Renal cortical epithelial cell (primary cell): ENCODE results near the gene DTNBP1. TPM values are rescaled to one million over a fixed set of nuclear protein-coding genes. Genes with fewer than 3 reads are reported as not detected.

Experiments used
- DNase-seq: peaks from one replicate; pipeline ENCODE4 v3.0.0-alpha.2; 2011; ENCODE audit warnings: low read depth
- total RNA-seq: library from RNA; depleted of rRNA; stranded (reverse); fragments of >200 nt; gene quantifications from 2 replicates; pipeline ENCODE4 v1.2.3, GENCODE V29; 2014

Gene DTNBP1
- total RNA-seq, 1 donor from 2014 or later, result 15.1 TPM

DNA sequence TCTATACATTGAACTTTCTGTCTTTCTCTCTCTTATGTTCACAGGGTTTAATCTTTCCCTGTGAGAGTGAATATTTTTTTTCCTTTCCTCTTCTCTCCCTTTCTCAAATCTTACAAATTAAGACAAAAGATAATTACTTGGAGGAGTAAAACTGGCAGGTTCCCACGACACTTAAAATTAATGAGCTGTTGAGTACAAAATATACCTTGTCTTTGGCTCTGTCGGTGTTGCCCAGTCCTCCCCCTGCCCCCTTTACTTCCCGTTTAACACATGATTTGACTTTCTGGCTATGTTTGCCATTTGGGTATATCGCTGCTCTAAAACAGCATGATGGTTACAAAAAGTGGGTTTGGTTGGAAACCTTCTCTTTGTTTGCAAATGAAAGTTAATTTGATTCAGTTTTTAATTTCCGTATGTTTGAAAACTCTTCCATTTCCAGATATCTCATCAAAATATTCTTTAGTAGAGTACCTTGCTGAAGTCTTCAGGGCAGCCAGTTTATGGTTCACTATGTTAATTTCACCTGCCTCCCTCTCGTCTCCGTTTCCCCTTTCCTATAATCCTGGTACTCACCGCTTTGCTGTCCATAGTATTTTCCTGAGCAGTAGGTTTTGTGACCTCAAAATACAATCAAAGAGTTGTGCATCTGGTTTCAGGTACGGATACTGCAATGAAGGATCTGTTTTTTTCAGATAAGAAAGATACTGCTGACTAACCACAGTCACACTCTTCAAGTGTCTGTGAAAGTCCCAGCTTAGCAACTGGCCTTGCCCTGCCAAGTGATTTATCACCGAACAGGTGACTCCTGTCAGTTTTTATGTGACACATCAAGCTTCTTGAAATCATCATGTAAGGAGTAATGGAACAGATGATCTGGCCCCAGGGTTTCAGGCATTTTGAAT lies 181.2 kb downstream of the DTNBP1 start:
- DNase-seq, result peak; percentile 38

DNA sequence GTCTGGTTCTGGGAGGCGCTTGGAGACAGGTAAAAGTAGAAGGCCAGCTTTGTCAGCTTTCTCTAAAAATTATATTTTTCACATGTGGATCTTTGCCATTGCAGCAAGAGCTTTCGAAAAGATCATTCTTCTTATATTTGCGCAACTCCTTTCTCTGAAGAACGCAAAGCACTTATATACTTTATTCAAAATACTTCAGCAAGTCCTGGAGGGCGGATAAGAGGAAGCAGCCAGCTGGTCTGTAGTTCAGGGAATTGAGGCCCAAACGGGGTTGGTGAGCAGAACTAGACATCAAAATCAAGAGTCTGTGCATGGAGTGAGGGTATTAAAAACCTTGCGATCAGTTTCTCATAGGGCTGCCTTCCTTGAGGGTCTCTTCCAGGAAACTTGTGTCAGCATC lies 182.3 kb downstream of the DTNBP1 start:
- no peak for DNase-seq

DNA sequence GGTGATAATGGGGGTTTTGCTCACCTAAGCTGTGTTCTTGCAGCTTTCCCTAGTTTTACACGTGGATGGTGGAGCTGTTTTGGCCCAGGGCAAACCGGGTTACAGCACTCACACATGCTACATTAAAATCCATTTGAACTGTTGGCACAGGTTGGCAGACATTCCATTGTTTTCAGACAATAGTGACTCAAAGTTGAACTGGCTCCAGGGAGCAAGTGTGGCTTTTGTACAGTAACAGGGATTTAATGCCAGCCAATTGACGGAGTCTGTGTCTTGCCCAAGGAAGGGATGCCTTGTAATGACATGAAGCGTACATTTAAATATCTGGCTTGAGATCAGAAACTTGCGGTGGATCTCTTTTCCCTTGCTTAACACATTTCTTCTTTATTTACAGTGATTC lies 183.1 kb downstream of the DTNBP1 start:
- DNase-seq, result peak; percentile 91

DNA sequence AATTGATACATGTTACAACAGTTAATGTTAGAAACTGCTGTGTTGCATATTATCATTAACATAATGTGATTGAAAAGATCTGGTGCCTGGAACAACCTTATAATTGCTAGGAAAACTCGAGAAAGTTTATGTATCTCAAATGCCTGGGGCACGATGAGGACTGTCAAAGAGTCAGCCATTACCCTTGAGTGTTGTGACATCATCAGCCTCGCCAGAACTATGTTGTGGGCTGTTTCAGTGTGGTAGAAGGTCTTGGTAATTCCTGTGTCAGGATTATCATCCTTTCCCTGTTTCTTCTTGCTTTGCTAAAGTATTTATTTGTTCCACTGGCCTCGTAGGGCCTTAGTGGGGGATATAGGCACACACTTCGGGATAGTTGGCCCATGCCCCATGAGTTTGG lies 185.1 kb downstream of the DTNBP1 start:
- DNase-seq, result no peak

DNA sequence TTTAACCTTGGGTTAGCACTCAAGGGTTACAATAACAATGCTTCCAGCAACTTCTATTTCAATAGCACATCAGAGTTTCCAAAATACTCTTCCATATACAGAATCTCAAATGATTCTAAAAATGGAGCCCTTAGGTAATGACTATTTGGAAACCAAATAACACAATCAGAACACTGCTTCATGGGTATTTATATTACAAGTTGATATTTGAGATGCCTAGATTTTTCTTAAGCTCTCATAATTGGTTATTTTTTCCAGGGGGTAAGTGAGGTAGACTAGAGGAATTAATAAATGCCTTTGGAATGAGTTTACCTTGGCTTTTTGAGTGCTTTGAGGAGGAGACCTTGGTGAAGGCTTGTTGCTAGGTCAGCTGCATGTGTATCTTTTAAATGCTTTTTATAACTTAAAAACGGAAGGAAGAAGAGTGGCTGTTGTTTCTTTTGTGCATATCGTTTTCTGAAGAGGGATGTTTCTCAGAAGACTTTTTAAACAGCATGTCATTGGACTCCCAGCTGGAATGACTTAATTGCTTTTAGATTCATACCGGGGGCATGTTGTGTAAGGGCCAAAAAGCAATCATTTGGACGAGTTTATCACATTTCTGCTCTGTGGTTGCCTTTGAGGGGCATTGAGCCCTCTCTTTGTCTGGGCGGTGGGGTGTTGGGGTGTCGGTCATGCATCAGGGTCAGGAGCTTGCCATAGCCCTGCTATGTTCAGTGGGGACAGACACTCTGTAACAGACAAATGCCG lies 186.0 kb downstream of the DTNBP1 start:
- DNase-seq, result no peak

DNA sequence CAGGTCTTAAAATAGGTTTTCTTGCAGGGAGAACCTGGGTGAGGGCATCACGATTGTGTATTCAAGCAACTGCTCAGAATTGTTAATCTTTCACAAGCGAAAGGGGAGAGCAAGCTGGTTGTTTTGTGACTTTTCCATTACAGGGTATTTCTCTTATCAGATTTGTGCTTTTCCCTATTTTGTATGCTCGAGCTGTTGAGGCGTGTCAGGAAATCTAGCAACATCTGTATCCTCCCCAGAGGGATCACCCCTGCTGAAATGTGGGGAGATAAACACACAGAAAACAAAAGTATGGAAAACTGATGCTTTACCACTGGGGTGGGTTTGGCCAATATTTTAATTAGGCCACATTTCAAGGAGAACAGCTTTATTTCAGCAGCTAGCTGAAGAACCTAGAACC lies 187.0 kb downstream of the DTNBP1 start:
- DNase-seq, result no peak

DNA sequence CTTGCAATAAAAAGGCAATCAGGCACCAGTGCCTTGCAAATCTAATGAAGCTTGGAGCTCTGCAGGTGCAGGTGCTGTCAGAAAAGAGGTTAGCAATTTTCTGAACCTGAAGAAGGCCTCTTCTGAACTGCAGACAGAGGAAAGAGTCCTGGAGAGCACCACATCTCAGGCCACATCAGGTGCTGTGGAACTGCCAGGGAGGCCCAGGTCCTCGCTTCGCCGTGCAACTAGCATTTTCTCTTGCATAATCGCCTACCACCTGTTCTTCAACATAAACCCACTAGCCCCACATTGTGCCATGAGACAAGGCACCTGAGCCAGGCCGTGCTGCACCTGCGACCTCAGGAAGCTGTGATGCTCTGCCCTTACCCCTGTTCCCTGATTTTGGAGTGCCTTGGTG lies 187.6 kb downstream of the DTNBP1 start:
- no peak for DNase-seq

DNA sequence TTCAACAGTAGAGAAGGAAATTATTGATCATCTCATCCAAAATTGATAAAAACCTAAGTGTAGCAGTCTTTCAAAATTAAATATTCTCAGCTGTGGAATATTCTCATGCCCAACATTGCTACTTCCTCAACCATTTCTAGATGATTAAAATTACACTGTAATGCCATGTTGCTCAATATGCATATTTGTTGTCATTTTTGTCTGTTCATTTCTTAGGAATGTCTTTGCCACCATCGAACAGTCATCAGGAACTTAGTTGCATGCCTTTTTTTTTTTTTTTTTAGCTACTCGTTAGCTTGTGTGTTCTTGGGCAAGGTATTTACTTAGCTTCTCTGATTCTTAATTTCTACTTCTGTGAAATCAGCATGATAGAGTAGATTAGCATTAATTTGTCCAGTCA lies 188.6 kb downstream of the DTNBP1 start:
- DNase-seq, result no peak

DNA sequence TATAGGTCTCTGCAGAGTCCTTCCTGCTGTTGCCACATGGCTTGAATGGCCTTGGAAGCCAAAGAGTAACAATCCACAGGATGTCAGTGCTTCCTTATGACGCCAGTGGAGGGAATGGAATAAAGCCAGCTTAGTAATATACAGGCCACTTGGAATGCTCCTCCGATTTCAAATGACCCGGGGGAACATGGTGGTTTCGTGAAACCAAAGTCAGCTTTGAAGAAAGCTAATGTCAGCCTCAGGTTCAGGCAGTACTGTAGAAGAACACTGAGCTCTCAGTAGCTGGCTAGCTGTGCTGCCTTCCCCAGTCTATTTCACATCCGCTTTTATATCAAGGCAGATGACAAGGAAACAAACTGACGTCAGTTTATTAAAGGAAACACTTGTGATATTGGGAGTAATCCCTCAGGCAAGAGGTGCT lies 189.1 kb downstream of the DTNBP1 start:
- peak; percentile 67 for DNase-seq

DNA sequence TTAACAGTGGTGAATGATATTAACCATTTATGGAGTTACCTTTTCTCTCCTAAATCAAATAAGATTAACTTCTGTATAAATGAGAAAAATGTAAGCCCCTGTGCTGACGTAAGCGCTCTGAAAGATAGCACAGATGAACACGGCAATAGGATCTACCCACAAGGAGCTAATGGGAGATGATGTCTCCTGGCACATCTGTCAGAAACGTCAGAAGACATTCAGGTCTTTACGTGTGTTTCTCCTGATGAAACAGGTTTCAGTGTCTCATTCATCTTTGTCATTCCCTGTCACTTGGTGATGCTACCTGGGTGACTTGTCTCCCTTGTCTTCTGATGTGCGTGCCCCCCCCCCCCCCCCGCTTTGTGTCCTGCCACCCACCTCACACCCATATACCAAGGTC lies 189.7 kb downstream of the DTNBP1 start:
- no peak for DNase-seq
